Effector CD4-positive, alpha-beta T cell (primary cell): ENCODE measurements around the gene TM2D3.

Experiments
- DNase-seq: peaks from one replicate; pipeline ENCODE4 v3.0.0-alpha.2; 2020

Gene TM2D3

DNA sequence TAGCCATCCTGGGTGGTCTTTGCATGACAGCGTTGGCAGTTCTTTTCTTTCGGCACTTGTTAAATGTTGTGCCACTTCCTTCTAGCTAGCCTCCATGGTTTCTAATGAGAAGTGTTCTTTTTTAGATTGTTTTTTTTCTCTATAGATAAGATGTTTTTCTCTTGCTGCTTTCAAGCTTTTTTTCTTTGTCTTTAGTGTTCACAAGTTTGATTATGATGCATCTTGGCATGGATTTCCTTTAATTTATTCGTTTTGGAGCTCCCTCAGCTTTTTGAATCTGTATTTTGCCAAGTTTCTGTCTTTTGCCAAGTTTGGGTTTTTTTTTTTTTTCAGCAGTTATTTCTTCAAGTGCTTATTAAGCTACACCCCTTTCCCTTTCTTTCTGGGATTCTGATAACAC, 53.1 kb downstream of the TM2D3 start:
- DNase-seq, result no peak

DNA sequence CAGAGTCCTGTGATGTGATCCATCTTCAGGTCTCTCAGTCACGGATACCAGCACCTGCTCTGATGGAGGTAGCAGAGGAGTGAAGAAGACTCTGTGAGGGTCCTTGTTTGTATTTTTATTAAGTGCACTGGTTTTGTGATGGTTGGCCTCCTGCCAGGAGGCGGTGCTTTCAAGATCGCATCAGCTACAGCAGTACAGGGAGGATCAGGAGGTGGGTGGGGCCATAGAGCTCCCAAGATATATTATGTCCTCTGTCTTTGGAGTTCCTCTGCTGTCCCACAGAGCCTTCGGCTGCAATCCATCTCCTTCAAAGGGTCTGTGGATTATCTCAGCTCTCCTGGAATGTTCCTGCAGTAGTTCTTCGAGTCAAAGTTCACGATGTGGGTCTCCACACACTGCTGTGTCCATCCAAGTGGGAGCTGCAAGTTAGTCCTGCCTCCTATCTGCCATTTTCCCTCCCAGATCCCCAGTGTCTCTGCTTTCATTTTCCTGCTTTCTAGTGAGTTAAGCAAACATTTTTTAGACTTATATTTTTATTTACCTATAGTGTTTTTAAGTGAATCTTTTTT, 54.7 kb downstream of the TM2D3 start:
- no peak for DNase-seq

DNA sequence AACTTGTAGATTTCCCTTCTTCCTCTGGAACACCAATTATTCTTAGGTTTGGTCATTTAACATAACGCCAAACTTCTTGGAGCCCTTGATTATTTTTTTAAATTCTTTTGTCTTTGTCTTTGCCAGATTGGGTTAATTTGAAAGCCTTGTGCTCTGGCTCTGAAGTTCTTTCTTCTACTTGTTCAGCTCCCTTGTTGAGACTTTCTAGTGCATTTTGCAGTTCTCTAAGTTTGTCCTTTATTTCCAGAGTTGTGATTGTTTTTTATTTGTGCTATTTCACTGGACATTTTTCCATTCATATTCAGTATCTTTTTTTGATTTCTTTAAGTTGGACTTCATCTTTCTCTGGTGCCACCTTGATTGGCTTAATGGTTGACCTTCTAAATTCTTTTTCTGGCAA, 55.5 kb downstream of the TM2D3 start:
- DNase-seq, result no peak
